Lower leg skin (tissue), 4 donors: ENCODE data around the gene LILRA2. TPM values are rescaled to one million over a fixed set of nuclear protein-coding genes. Genes with fewer than 3 reads are reported as not detected.
"Not testable (repeated sequence)": the region's sequence is repeated elsewhere in the genome, so short reads cannot be mapped to it uniquely, and the experiment has no call there.

Experiments used
- DNase-seq, 2 donors: peaks; one replicate each; pipeline ENCODE4 v3.0.0-alpha.2; 2019; ENCODE audit warnings: low spot score in 2 of 2
- H3K4me3 ChIP-seq: fragments of 200-600 bp; sonication (generic); 2 replicates; pipeline ENCODE4 v1.5.1; 2017; ENCODE audit warnings: mild to moderate bottlenecking, low read depth; ENCODE audit not compliant: poor library complexity, severe bottlenecking
- CTCF ChIP-seq, 3 donors: fragments of 450-650 bp; IDR thresholded peaks; one replicate each; pipeline ENCODE4 v1.5.1; 2016; ENCODE audit warnings: antibody characterized with exemption in 3 of 3, mild to moderate bottlenecking in 3 of 3, moderate library complexity in 2 of 3
- POLR2A ChIP-seq, 2 donors: fragments of 450-650 bp; IDR thresholded peaks; one replicate each; pipeline ENCODE4 v1.6.1; 2016 to 2017; ENCODE audit warnings: antibody characterized with exemption in 2 of 2, mild to moderate bottlenecking in 1 of 2, moderate library complexity in 1 of 2
- WGBS, 2 donors: methylation state at CpG; one replicate each; pipeline ENCODE4 v1.1.5; 2018; 5-methylcytosine and 5-hydroxymethylcytosine counted together
- intact Hi-C: fragments of 100-400 bp; cut with DNase I; formaldehyde crosslinking; loops from one replicate; pipeline ENCODE4 v1.15.0; 2023; ENCODE audit warnings: low total_unique reads
- total RNA-seq, 4 donors: library from RNA; depleted of rRNA; stranded (reverse); fragments of >200 nt; gene quantifications; one replicate each; pipeline ENCODE4 v1.1.0, GENCODE V29; 2016

LILRA2 gene
- total RNA-seq, 4 donors from 2014 or later = 0.17 to 1.8 (median 0.93) TPM; not detected in 1

DNA sequence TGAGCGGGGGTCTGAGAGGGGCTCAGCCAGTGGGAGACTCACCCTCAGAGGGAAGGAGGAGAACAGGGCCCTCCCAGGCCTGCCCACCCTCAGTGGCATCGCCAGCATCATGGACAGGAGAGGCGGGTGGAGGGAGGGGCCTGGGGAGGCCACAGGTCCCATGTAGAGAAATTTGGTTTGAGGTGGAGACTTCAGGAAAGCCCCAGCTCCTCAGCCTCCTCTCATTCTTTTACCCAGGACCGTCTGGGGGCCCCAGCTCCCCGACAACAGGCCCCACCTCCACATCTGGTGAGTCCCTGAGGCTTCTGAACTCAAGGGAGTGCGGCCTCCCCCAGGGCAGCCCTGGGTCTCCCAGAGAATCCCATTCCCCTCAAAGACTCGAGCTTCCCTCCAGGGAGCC is 59.8 kb downstream of the LILRA2 start:
- WGBS, 2 donors = 60 to 65% methylated on average over 6 to 7 of the region's 7 CpGs

DNA sequence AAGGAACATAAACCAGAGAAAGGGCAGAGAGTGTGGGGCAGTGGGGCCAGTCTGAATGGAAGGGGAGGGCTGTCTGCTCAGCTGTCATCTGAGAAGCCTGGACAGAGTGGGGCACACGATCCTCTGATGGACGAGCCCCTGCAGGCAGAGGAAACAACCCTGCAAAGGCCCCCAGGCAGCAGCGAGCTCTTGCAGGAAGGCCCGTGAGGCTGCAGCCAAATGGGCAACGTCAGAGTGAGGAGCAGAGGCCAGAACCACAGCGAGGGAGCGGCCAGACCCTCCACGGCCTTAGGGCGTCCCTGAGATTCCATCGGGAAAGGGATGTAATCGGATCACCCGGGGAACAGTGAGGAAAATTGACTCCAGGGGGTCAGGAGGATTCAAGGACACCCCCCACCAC is 62.5 kb downstream of the LILRA2 start:
- DNase-seq, H3K4me3 ChIP-seq, intact Hi-C loops: not testable (repeated sequence)
- 21 to 37% methylated on average over 12 of the region's 12 CpGs for WGBS, 2 donors

More for the DNA sequence above, 59.8 kb downstream of the LILRA2 start:
- H3K4me3 ChIP-seq = no peak overlapping the region
- intact Hi-C loops = no loop called here
- DNase-seq = no peak
- no peak for TF ChIP-seq POLR2A (IDR thresholded peaks at IDR 0.05)
- TF ChIP-seq CTCF (IDR thresholded peaks at IDR 0.05) = no peak

GRCh38 chr19:54638683-54639082 is 65.1 kb downstream of the LILRA2 start:
- intact Hi-C loops = no loop called here
- 92% methylated on average over 18 of the region's 18 CpGs for WGBS, 2 donors
- TF ChIP-seq CTCF (IDR thresholded peaks at IDR 0.05) (no peak), POLR2A (IDR thresholded peaks at IDR 0.05) (no peak)
- no peak overlapping the region for H3K4me3 ChIP-seq
- no peak for DNase-seq

Other genes starting within 250 kb of the LILRA2 start
- 1 to 10 TPM in 1 of 4 donors, under 1 TPM in 1, not detected in 2; 0.84 to 6.2 TPM for gene LILRA4, start 234.6 kb upstream of the LILRA2 start, total RNA-seq
- 1 to 10 TPM in 2 of 4 donors, under 1 TPM in 2; 0.19 to 4.2 (median 2.0) TPM for gene LAIR1, start 208.9 kb upstream of the LILRA2 start, total RNA-seq
- 10 to 100 TPM in 2 of 4 donors, 1 to 10 TPM in 1, under 1 TPM in 1; 0.63 to 17.8 (median 10.8) TPM for gene TTYH1, start 158.3 kb upstream of the LILRA2 start, total RNA-seq
- gene LENG8, start 124.6 kb upstream of the LILRA2 start, total RNA-seq = 100 to 1,000 TPM in 1 of 4 donors, 10 to 100 TPM in 3; 57.9 to 195 (median 64.1) TPM
- 1 to 10 TPM; 4.5 to 9.2 (median 6.5) TPM for gene LENG9, start 110.0 kb upstream of the LILRA2 start, total RNA-seq
- gene CDC42EP5, start 100.5 kb upstream of the LILRA2 start, total RNA-seq = 10 to 100 TPM in 2 of 4 donors, 1 to 10 TPM in 2; 5.5 to 21.8 (median 9.6) TPM
- not detected for gene LAIR2, start 71.0 kb upstream of the LILRA2 start, total RNA-seq
- under 1 TPM in 1 of 4 donors, not detected in 3; 0.23 TPM for gene LILRA1, start 19.8 kb downstream of the LILRA2 start, total RNA-seq
- under 1 TPM; 0.10 to 0.69 (median 0.50) TPM for gene LILRB1, start 56.7 kb downstream of the LILRA2 start, total RNA-seq
- gene LILRB4, start 89.2 kb downstream of the LILRA2 start, total RNA-seq = 1 to 10 TPM in 1 of 4 donors, under 1 TPM in 3; 0.15 to 1.6 (median 0.78) TPM
- gene KIR3DL3, start 150.7 kb downstream of the LILRA2 start, total RNA-seq = not detected
- gene KIR2DL3, start 164.7 kb downstream of the LILRA2 start, total RNA-seq = not detected
- gene KIR2DL1, start 196.0 kb downstream of the LILRA2 start, total RNA-seq = not detected
- not detected for gene KIR2DL4, start 229.8 kb downstream of the LILRA2 start, total RNA-seq
- gene KIR3DL1, start 242.7 kb downstream of the LILRA2 start, total RNA-seq = not detected